ENCODE data around the gene HSD11B1L.
"Not testable (repeated sequence)": the region's sequence is repeated elsewhere in the genome, so short reads cannot be mapped to it uniquely, and the experiment has no call there.

Gene HSD11B1L

GRCh38 chr19:5690125-5690954 is 9.5 kb downstream of the HSD11B1L start, which contains the start of gene RPL36:
RPL36 (plus strand) TSS chr19:5690295; CDS start chr19:5690508, 213 bp downstream.
- peak; percentile 83 to 92 for DNase-seq

- peak in 1 of 2 experiments; percentile 33 for DNase-seq
Observed at GRCh38 chr19:5690955-5691821, 10.4 kb downstream of the HSD11B1L start.

- no peak for DNase-seq
Observed at GRCh38 chr19:5691822-5692722, 11.2 kb downstream of the HSD11B1L start.

GRCh38 chr19:5692723-5693194 is 11.9 kb downstream of the HSD11B1L start:
- no peak for DNase-seq

- no peak for DNase-seq
Observed at GRCh38 chr19:5693195-5694166, 12.7 kb downstream of the HSD11B1L start.

- DNase-seq: no peak
Observed at GRCh38 chr19:5694167-5694955, 13.5 kb downstream of the HSD11B1L start.

GRCh38 chr19:5694956-5695648 is 14.3 kb downstream of the HSD11B1L start:
- DNase-seq: no peak

- DNase-seq: no peak
Observed at GRCh38 chr19:5695649-5696195, 14.9 kb downstream of the HSD11B1L start.

GRCh38 chr19:5696196-5697021 is 15.6 kb downstream of the HSD11B1L start:
- DNase-seq: no peak

GRCh38 chr19:5697022-5697889 is 16.4 kb downstream of the HSD11B1L start:
- no peak for DNase-seq

GRCh38 chr19:5697890-5698634 is 17.2 kb downstream of the HSD11B1L start:
- no peak for DNase-seq

- no peak for DNase-seq
Observed at GRCh38 chr19:5698635-5699422, 18.0 kb downstream of the HSD11B1L start.

GRCh38 chr19:5700455-5701092 is 19.7 kb downstream of the HSD11B1L start:
- no peak for DNase-seq

GRCh38 chr19:5702053-5702410 is 21.2 kb downstream of the HSD11B1L start:
- DNase-seq: not testable (repeated sequence)

Data from SW 1271 (cell line).